Upper lobe of left lung (tissue), 4 donors: ENCODE data around the gene TRAPPC10.
"Not testable (repeated sequence)": the region's sequence is repeated elsewhere in the genome, so short reads cannot be mapped to it uniquely, and the experiment has no call there.

Source experiments
- CTCF ChIP-seq, 6 experiments: fragments of 450-650 bp in 4 of 6; fragments of 200-600 bp in 2 of 6; sonication (generic) in 2 of 6; IDR thresholded peaks; one replicate each; pipeline ENCODE4 v1.5.1; 2016 to 2019; ENCODE audit warnings: antibody characterized with exemption in 6 of 6
- POLR2AphosphoS5 ChIP-seq, 2 donors: sonication (generic); formaldehyde crosslinking; IDR thresholded peaks; one replicate each; pipeline ENCODE4 v1.5.1; 2017; ENCODE audit warnings: antibody characterized with exemption in 2 of 2

DNA sequence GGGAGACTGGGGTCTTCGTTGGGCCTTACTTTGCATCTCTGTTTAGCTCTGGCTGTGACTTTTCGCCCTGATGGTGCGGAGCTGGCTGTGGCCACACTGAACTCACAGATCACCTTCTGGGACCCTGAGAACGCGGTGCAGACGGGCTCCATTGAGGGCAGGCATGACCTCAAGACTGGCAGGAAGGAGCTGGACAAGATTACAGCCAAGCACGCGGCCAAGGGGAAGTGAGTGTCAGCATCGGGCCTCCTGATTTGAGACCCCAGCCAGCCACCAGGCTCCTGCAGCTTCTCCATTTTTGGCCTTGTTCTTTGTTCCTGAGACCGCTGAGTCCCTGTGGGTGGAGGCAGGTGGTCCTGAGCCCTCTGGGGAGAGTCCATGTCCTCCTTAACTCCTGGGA, 110.0 kb downstream of the TRAPPC10 start:
- not testable (repeated sequence) for TF ChIP-seq CTCF, POLR2AphosphoS5 (IDR thresholded peaks at IDR 0.05)
